Stimulated activated CD8-positive, alpha-beta memory T cell treated with anti-CD3 and anti-CD28 coated beads, Interleukin-7, amount 100 ng/mL, for 1 hour (primary cell): Measurements from ENCODE around the gene SMIM9.
"Not testable (repeated sequence)": the region's sequence is repeated elsewhere in the genome, so short reads cannot be mapped to it uniquely, and the experiment has no call there.

Source experiments
- DNase-seq, 2 donors: peaks; one replicate each; pipeline ENCODE4 v3.0.0-alpha.2; 2020; ENCODE audit warnings: low read depth in 2 of 2

Gene SMIM9

DNA sequence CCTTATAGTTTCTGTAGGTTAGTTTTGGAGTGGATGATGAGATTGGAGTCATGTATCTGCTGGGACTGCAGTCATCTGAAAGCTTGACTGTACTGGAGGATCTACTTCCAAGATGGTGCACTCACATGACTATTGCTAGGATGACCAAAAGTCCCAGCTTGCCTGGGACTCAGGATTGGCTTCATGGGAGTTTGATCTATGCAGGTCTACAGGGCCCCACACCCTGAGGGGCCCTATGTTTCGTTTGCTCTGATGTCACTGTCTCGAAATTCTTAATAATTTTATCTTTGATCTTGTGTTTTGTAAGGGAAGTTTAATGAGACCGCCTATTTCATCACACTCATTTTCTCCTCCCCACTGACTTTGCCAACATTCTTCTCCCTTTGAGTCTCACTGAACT, at the start of gene SMIM9:
TSS of gene SMIM9 (minus strand) at position 101 of the 400 bp plus-strand sequence. CDS start 3,806 bp downstream, outside the sequence.
- no peak for DNase-seq

DNA sequence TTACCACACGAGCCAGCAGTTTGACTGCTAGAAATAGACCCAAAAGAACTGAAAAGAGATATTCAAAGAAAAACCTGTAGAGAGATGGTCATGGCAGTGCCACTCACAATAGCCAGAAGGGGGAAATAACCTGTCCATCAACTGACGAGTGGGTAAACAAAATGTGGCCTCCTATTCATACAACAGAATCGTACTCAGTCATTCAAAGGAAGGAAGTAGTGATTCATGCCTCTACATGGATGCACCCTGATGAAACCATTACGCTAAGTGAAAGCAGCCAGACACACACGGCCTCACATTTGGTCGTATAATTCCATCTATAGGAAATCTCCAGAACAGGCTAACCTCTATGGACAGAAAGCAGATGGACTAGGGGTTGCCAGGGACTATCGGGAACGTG, 49.6 kb upstream of the SMIM9 start:
- DNase-seq: not testable (repeated sequence)

DNA sequence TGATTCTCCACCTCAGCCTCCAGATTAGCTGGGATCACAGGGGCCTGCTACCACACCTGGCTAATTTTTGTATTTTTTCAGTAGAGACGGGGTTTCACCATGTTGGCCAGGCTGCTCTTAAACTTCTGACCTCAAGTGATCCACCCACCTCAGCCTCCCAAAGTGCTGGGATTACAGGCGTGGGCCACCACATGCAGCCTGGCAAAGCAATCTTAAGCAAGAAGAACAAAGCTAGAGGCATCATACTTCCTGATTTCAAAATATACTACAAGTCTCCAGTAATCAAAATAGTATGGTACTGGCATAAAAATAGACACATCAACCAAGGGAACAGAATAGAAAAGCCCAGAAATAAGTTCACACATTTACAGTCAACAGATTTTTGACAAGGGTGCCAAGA, 38.9 kb upstream of the SMIM9 start:
- DNase-seq: no peak

DNA sequence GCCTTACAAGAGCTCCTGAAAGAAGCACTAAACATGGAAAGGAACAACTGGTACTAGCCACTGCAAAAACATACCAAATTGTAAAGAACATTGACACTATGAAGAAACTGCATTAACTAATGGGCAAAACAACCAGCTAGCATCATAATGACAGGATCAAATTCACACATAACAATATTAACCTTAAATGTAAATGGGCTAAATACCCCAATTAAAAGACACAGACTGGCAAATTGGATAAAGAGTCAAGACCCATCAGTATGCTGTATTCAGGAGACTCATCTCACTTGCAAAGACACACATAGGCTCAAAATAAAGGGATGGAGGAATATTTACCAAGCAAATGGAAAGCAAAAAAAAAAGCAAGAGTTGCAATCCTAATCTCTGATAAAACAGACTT, 34.1 kb upstream of the SMIM9 start:
- DNase-seq: not testable (repeated sequence)

DNA sequence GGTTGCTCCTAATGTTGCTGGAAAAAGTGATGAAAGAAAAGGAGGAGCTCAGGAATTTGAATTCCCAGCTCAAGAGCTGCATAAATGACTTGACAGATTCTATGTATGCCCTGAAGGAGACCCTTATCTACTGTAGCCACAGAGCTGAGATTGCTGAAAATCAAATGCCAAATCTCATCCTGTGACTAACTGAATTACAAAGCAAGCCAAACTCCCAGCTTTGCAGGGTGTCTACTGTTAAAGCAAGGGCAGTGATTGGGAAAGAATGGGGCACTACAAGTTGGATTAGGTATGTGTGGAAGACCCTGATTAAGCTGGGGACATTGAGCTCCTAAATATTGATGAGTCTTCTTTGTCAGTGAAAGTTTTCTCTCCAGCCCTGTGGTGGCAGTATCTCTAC, 20.8 kb upstream of the SMIM9 start:
- DNase-seq: no peak

DNA sequence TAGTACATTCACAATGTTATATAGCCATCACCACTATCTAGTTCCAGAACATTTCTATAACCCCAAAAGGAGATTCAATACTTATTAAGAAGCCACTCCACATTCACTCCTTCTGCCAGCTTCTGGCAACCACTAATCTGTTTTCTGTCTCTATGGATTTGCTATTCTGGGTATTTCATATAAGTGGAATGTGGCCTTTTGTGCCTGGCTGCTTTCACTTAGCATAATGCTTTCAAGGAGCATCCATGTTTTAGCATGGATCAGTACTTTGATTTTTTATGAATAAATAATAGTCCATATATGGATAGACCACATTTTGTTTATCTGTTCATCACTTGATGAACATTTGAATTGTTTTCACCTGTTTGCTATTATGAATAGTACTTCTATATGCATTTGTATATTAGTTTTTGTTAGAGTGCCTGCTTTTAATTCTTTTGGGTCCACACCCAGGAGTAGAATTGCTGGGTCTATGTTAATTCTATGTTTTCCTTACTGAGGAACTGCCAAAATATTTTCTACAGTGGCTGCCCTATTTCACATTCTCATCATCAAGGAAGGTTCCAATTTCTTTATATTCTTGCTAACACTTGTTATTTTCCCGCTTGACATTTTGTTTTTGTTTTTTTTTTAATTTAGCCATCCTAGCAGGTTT, 16.6 kb upstream of the SMIM9 start:
- no peak for DNase-seq

DNA sequence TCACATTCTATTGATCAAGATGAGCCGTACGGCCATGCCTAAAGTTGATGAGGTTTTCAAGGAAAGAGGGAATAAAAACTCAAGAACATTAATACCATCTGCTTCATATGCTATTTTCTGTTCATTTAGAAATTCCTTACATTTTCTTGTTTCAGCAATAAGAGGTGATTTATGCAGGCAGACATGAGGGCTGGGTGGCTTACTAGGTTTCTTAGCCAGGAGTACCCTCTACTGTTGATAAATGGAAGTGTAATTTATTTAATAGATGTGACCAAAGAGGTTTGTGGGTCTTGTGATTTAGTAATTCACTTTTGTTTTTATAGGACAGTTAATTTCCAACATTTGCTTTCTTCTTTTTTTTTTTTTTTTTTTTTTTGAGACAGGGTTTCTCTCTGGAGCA, 6.4 kb upstream of the SMIM9 start:
- DNase-seq: no peak

DNA sequence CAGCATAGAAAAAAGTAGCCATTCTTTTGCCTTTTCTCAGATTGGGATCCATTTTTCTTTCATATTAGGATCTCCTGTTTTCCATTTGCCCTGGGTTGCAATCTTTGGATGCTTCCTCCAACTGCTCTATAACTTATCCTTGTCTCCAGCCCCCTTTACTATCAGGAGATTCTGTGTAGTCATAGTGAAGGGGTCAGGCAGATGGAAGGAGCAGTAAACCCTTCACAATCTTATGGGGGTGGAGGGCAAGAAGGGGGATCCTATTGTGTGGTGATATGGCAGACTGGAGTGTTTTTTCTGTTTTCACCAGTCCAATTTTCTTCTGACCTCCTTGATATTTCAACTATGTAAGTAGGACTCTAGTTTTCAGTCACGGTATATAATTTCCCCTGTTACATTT, 1.7 kb upstream of the SMIM9 start:
- DNase-seq: no peak

DNA sequence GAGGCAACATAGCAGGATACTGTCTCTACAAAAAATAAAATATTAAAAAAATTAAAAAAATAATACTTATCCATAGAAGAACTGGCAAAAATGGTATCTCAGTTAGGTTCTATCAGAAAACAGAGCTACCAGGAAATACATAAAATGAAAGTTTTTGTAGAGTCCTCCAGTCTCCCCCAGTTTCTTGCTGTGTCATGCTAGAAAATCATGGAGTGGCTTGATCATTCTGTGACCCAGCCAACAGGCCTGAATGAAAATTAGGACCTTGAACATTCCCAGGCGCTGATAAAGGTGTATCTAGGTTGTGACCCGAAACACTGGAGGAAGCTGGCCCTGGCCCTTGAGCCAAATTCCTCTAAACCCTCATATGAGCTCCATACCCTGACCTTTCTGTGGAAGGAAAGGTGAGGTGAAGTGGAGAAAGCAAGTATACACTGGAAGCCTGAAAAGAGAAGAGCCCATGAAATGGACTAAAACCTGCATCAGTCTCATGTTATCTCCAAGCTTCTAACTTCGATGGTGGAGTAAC, 652 bp downstream of the SMIM9 start:
- no peak for DNase-seq

DNA sequence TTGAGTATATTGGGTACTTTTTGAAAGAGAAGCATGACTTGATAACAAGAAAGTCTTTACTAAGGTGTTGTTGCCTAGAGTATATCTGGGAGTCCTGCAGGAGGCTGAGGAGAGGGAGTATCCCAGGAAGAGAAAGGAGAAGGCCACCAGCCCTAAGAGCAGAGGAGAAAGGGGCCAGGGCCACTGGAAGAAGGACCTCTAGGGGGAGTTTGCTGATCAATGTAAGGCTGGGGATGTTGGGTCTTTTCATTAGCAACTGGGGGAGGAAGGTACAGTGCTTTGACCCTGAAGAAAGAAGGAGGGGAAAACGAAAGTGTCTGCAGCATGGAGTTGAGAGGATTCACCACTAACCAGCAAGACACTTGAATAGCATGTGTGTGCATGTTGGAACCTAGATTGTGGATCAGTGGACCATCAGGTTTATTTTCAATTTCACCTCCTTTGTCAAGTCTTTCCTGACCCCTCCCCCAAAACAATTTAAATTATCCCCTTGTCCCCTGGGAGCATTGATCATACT, 4.5 kb downstream of the SMIM9 start:
- DNase-seq: no peak

DNA sequence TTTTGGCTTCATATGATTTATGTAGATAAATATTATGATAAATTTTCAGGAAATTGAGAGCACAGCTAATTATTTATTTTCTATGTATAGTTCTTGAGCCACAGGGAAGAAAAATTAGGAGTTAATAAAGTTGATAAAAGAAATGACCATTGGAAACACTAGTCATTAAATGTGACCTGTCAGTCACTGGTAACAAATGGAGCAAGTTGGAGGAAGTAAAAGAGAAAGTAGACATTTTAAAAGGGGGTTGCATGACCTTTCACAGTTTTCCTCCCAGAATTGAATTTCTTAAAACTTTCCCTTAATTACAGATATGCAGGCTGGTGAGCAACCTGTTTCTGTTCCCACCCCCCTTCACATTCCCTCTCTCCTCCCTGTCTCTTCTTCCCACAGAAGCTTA, 5.3 kb downstream of the SMIM9 start:
- DNase-seq: no peak

DNA sequence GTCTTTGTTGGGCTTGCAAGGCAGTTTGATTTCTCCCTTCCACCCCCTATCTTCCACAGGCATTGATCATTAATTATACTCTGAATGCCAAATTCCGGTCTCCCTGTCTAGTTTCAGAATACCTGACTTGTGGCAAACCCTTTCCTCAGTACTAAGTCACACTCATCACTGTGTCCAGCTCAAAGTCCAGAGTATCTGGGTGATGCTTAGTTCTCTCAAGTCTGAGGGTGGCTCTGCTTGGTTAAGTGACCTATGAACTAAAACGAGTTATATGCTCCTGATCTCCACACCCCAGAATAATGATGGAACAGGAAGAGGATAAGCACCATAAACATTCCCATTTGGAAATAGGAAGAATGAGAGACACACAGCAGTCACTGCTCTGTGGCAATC, 6.5 kb downstream of the SMIM9 start:
- DNase-seq: no peak

DNA sequence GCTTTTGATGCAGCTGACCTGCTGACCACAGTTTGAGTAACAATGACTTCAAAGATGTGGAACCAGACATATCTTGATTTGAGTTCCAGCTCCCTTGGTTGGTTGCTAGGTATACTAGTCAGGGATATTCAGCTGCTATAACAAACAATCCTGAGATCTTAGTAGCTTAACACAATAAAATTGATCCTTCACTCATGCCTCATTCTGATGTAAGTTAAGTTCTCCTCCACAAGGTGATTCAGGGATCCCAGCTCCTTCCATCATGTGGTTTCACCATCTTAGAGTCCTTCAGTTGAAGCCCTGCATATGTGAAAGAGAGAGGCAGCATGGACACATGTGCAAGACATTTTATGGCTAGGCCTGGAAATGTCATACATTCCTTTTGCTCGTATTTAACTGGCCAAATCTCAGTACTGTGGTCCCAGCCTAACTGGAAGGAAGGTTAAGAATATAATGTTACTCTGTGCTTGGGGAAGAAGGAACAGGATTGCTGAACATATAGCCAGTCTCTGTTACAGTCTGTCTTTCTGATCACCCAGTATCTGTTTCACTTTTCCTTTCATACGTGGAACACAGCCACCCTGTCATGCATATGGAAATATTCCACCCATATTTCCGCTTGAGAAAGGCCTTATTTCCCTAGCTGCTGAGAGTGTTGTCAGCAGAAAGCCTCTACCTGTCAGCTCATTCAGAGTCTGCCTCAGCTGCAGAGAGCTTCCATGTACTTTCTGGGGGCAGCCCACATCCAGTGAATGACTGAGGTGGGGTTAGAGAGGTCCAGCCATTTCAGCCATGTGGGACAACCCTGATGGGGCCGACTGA, 7.1 kb downstream of the SMIM9 start:
- DNase-seq: no peak

DNA sequence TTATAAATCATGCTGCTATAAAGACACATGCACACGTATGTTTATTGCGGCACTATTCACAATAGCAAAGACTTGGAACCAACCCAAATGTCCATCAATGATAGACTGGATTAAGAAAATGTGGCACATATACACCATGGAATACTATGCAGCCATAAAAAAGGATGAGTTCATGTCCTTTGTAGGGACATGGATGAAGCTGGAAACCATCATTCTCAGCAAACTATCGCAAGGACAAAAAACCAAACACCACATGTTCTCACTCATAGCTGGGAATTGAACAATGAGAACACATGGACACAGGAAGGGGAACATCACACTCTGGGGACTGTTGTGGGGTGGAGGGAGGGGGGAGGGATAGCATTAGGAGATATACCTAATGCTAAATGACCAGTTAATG, 8.9 kb downstream of the SMIM9 start:
- DNase-seq: not testable (repeated sequence)

DNA sequence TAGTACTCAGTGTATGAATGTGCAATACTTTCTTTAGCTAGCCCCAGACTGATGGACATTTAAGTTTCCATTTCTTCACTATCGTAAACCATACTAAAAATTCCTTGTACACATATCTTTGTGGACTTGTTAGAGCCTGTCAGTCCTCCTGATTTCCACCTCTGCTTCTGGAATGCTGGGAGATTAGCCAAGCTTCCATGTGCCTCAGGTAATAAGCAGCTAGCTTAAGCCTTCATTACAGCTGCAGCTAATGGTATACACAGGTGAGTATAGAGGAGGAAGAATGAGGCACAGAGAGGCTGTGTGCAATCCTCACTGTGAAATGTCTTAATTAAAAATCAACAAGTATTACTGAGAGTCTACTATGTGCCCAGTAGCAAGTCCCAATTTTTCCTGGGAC, 9.8 kb downstream of the SMIM9 start:
- DNase-seq: no peak

DNA sequence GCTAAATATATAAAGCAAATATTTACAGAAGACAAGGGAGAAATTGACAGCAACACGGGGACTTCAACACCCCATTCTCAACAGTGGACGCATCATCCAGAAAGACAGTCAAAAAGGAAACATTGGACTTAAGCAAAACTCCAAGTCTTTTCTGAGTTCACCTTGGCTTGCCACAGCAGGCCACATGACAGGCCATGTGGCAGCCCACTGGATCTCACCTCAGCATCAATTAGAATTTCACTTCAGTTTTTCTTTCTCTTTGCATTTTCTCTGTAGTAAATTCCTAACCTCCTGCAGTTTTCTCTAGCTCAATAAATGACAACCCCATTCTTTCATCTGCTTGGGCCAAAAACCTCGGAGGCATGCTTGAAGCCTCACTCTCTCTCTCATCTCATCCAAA, 12.4 kb downstream of the SMIM9 start:
- no peak for DNase-seq

DNA sequence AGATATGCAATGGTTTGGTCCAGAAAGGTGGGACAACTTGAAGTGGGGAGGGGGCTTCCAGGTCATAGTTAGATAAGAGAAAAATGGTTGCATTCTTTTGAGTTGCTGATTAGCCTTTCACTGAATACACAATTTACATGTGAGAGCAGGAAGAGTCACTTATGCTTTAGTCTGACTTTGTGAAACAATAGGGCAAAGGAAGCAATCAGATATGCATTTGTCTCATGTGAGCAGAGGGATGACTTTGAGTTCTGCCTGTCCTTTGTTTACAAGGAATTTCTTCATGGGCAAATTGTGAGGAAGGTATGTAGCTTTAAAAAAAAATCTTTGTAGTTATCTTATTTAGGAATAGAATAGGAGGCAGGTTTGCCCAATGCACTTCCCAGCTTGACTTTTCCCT, 12.9 kb downstream of the SMIM9 start:
- DNase-seq: no peak

DNA sequence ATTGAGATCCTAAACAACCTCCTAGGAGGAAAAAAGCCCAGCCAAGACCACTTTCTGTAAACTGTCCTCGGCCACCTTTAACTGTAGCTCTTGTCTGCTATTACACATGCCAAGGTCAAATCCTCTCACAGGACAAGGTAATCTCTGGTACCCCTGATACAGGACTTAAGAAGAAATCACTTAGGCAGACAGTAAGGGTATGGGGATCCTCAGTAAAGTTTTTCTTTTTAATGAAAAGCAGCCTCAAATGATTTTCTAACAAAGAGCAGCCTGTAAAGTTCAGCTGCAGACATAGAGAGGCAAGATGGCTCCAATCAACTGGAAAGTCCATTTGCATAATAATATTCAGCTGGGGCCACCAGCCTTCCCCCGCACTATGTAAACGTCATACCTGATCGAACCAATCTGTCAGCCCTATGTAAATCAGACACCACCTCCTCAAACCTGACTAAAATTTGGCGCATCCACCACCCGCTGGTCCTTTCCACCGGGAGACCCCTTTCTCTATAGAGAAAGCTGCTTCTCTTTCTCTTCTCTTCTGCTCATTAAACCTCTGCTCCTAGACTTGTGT, 14.6 kb downstream of the SMIM9 start:
- DNase-seq: no peak

DNA sequence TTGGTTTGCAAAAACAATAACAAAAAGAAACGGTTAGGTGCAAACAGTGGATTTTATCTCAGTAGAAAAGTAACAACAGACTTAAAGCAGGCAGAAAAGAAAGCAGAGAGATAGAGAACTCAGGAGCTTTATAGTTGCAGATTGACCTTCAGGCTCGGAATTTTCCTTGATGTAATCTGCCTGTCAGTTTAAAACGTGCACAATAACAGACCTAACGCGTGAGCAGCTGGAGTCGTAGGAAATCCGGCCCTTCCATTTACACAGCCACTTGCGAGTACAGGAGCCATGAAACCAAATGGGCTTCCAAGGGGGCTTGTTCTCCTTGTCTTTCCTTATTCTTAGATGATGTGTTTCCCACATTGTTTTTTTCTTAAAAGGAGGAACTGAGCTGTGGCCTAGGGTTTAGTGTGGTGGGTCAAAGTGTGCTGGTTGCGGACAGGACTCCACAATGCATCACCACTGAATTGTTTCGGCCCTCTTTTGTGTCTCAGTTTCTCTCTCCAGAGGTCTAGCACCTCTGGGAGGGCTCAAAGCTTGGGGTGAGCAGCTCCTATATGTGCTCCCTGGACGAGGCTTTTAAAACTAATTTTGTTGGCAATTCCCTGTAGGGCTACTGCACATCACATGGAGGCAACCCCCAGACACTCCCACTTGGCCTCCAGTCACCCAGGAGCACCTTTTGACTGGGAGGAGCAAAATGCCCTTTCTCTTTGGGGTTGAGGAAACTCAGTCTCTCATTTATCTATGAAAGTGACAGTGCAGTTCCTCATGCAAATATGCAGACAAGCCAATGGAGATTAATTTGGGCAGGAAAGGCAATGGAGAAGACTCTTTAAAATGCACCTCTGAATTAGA, 15.3 kb downstream of the SMIM9 start:
- DNase-seq: no peak

DNA sequence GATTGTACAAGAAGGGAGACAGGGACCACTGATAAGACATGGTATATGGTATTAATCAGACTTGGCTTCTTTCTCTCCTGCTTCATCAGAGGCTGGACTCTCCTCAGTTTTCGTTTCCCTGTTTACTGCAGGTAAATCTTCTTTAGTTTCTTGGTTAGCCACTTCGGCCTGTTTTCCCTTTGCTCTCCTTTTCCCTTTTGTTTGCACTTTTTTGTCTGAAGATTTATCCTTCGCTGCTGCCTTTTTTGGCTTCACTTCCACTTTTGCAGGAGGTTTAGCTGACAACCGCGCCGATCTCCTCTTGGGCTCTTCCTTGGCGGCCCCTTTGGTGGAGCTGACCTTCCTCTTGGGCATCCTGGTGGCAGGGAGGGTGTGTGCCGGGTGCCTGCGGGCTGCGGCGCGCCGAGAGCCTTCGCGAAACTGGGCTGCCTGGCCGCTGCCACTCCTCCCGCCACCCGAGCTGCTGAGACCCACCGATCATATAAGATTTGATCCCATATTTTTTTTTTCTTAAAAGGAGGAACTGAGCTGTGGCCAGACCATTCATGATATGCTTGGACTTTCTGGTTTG, 17.3 kb downstream of the SMIM9 start:
- not testable (repeated sequence) for DNase-seq

DNA sequence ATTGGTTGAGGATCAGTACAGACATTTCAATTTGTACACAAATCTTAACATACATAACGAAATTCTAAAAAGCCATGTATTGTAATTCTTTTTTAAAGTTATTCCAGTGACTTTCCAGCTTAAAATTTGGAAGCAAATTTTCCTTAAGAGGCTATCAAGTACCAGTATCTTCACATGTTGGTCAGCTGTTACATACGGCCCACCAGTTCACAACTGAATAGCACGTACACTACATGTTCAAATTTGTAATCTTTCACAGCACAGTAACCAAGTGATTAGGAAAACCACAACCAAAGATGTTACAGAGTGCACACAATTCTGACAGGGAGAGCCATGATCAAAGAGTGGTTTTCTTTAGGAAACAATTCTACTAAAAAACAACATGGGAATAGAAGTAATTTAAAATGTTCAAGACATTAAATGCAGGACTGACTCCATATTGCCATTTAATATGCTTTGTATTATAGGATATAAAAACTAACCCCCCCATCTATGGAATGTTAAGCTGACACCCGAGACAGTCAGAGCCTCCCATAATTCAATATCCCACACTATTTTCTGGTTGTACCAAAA, 18.1 kb downstream of the SMIM9 start:
- DNase-seq: not testable (repeated sequence)
